HepG2 (cell line): ENCODE results near the gene SRRM2. TPM values are rescaled to one million over a fixed set of nuclear protein-coding genes. Genes with fewer than 3 reads are reported as not detected.

ENCODE experiments used
- CC2D1A ChIP-seq: sonication (generic); formaldehyde crosslinking; IDR thresholded peaks from 2 replicates; pipeline ENCODE4 v1.8.1; 2023; ENCODE audit warnings: mild to moderate bottlenecking, missing genetic modification reagents
- ELF1 ChIP-seq: sonication (generic); formaldehyde crosslinking; IDR thresholded peaks from 2 replicates; pipeline ENCODE4 v1.4.0; 2020; ENCODE audit warnings: missing genetic modification reagents
- JUNB ChIP-seq: sonication (generic); formaldehyde crosslinking; IDR thresholded peaks from 2 replicates; pipeline ENCODE4 v1.8.0; 2022; ENCODE audit warnings: missing genetic modification reagents, mild to moderate bottlenecking, borderline replicate concordance
- NAIF1 ChIP-seq: sonication (generic); formaldehyde crosslinking; IDR thresholded peaks from 2 replicates; pipeline ENCODE4 v1.5.0; 2020; ENCODE audit warnings: mild to moderate bottlenecking, missing genetic modification reagents, borderline replicate concordance
- NFKB2 ChIP-seq: sonication (generic); formaldehyde crosslinking; IDR thresholded peaks from 2 replicates; pipeline ENCODE4 v1.4.0; 2020; ENCODE audit warnings: missing genetic modification reagents, borderline replicate concordance
- NFYC ChIP-seq: IDR thresholded peaks from 2 replicates; pipeline ENCODE4 v1.6.1; 2016; ENCODE audit warnings: missing genetic modification reagents, missing compliant biosample characterization
- PRMT3 ChIP-seq: sonication (generic); formaldehyde crosslinking; IDR thresholded peaks from 2 replicates; pipeline ENCODE4 v1.8.1; 2022; ENCODE audit warnings: low read depth, mild to moderate bottlenecking, moderate library complexity, missing genetic modification reagents, borderline replicate concordance
- PTBP1 ChIP-seq: fragments of 200-400 bp; formaldehyde crosslinking; IDR thresholded peaks from 2 replicates; pipeline ENCODE4 v1.6.1; 2018; ENCODE audit warnings: low read length, low read depth; ENCODE audit not compliant: poor library complexity, severe bottlenecking
- RORA ChIP-seq: sonication (generic); formaldehyde crosslinking; IDR thresholded peaks from 2 replicates; pipeline ENCODE4 v1.5.0; 2020; ENCODE audit warnings: mild to moderate bottlenecking, missing genetic modification reagents, moderate library complexity
- RXRA ChIP-seq: sonication (generic); formaldehyde crosslinking; IDR thresholded peaks from 2 replicates; pipeline ENCODE4 v1.5.1; 2020; ENCODE audit warnings: missing genetic modification reagents
- SMAD9 ChIP-seq: sonication (generic); formaldehyde crosslinking; IDR thresholded peaks from 2 replicates; pipeline ENCODE4 v1.5.1; 2020; ENCODE audit warnings: mild to moderate bottlenecking, missing genetic modification reagents
- SMARCE1 ChIP-seq: fragments of 450-650 bp; IDR thresholded peaks from 2 replicates; pipeline ENCODE4 v1.6.1; 2017; ENCODE audit warnings: borderline replicate concordance
- TCF12 ChIP-seq, 2 experiments: fragments of 450-650 bp in 1 of 2; sonication (generic) in 1 of 2; formaldehyde crosslinking in 1 of 2; IDR thresholded peaks; 2 replicates each; pipeline versions ENCODE4 v1.6.1 to v1.8.0; 2017 to 2022; ENCODE audit warnings: antibody characterized with exemption in 1 of 2, mild to moderate bottlenecking in 1 of 2, missing genetic modification reagents in 1 of 2, moderate library complexity in 1 of 2
- ZFP62 ChIP-seq: sonication (generic); formaldehyde crosslinking; IDR thresholded peaks from 2 replicates; pipeline ENCODE4 v1.4.0; 2020; ENCODE audit warnings: missing genetic modification reagents
- ZNF282 ChIP-seq: fragments of 450-650 bp; IDR thresholded peaks from 2 replicates; pipeline ENCODE4 v1.6.1; 2018; ENCODE audit not compliant: partially characterized antibody
- ZNF446 ChIP-seq: sonication (generic); formaldehyde crosslinking; IDR thresholded peaks from 2 replicates; pipeline ENCODE4 v1.5.0; 2020; ENCODE audit warnings: mild to moderate bottlenecking, missing genetic modification reagents
- polyA plus RNA-seq, 8 experiments: library from polyadenylated mRNA; depleted of rRNA in 3 of 8; stranded (reverse) in 7 of 8; unstranded in 1 of 8; fragments of >200 nt; fragmentation: Illumina TruSeq in 4 of 8; extraction: Trizol in 4 of 8; gene quantifications; 2 replicates each; pipeline versions ENCODE4 v1.2.1 to v1.2.3, GENCODE V29; 2011 to 2016; ENCODE audit warnings: low read depth in 4 of 8, missing spikeins in 1 of 8, mixed read lengths in 1 of 8; ENCODE audit not compliant: insufficient read depth in 1 of 8
- total RNA-seq, 5 experiments: library from RNA; depleted of rRNA; stranded (reverse); fragments of >200 nt; fragmentation: Illumina TruSeq; extraction: Trizol; gene quantifications; 2 replicates each; pipeline ENCODE4 v1.2.3, GENCODE V29; 2016; ENCODE audit warnings: low read depth in 1 of 5
- TF ChIP-seq, protein P1 (sequence below): IDR thresholded peaks from 2 replicates; pipeline ENCODE4 v1.6.1; 2016; ENCODE audit warnings: low read depth, borderline replicate concordance
- TF ChIP-seq, protein P2 (sequence below): sonication (generic); formaldehyde crosslinking; conservative IDR thresholded peaks from 2 replicates; pipeline ENCODE4 v1.8.0; 2022; ENCODE audit warnings: mild to moderate bottlenecking, moderate library complexity, missing genetic modification reagents
- TF ChIP-seq, protein P3 (sequence below): sonication (generic); formaldehyde crosslinking; IDR thresholded peaks from 2 replicates; pipeline ENCODE4 v1.4.0; 2020; ENCODE audit warnings: missing genetic modification reagents
- TF ChIP-seq, protein P4 (sequence below): sonication (generic); formaldehyde crosslinking; IDR thresholded peaks from 2 replicates; pipeline ENCODE4 v1.5.0; 2020; ENCODE audit warnings: mild to moderate bottlenecking, missing genetic modification reagents
- TF ChIP-seq, protein P5 (sequence below): sonication (generic); formaldehyde crosslinking; IDR thresholded peaks from 2 replicates; pipeline ENCODE4 v1.4.0; 2020; ENCODE audit warnings: missing genetic modification reagents

SRRM2 gene
- total and polyA plus RNA-seq, 2 of the 13 experiments (the other 11 are each of a cell fraction or from before 2014, with no cell fraction given): 50.4 to 112 TPM

DNA sequence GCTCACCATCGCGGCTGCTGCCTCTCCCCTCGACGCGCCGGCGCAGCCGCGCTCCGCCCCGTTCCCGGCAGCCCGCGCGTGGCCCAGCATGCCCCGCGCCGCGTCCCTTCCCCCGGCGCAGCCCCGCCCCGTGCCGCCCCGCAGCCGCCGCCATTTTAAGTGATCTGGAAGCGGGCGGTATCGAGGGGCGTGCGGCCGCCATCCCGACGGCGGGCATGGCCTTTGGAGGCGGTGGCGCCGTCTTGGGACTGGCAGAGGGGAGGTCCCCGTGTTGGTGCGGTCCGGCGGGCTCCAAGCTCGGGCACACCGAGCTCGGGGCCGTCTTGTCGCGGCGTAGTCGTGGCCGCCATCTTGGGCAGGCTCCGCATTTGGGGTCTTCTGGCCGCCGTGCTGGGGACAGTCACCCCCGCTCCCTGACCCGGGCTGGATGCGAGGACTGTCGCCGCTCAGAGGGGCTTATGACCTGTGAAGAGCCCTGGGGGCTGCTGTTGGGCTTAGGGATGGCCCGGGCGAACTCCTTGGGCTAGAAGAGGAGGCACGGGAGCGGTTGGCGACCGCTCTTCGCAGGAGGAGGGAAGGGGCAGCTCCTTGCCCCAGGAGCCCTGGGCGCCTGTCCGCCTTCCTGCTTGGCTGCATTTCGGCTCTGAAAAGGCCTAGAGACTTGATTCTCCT is 24.9 kb downstream of the SRRM2 start, which contains the start of gene ELOB (continued):
- TF ChIP-seq, protein P1, sequence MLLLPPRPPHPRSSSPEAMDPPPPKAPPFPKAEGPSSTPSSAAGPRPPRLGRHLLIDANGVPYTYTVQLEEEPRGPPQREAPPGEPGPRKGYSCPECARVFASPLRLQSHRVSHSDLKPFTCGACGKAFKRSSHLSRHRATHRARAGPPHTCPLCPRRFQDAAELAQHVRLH (CRISPR knock-in tag): peak; percentile 33; the same call in 1 of the 2 replicates
- TF ChIP-seq ZFP62 (CRISPR knock-in tag): no peak
- TF ChIP-seq, protein P2, sequence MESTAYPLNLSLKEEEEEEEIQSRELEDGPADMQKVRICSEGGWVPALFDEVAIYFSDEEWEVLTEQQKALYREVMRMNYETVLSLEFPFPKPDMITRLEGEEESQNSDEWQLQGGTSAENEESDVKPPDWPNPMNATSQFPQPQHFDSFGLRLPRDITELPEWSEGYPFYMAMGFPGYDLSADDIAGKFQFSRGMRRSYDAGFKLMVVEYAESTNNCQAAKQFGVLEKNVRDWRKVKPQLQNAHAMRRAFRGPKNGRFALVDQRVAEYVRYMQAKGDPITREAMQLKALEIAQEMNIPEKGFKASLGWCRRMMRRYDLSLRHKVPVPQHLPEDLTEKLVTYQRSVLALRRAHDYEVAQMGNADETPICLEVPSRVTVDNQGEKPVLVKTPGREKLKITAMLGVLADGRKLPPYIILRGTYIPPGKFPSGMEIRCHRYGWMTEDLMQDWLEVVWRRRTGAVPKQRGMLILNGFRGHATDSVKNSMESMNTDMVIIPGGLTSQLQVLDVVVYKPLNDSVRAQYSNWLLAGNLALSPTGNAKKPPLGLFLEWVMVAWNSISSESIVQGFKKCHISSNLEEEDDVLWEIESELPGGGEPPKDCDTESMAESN (CRISPR knock-in tag): 0 out of 2 replicates have a peak, but pooled peaks have one; percentile 43
- TF ChIP-seq NFYC: no peak
- TF ChIP-seq NAIF1 (CRISPR knock-in tag): no peak
- TF ChIP-seq TCF12 (IDR thresholded peaks at IDR 0.05): no peak
- TF ChIP-seq TCF12 (CRISPR knock-in tag; IDR thresholded peaks at IDR 0.05): no peak
- TF ChIP-seq CC2D1A (CRISPR knock-in tag): no peak
- TF ChIP-seq RORA (CRISPR knock-in tag): no peak
- TF ChIP-seq JUNB (CRISPR knock-in tag): no peak
- TF ChIP-seq ZNF446 (CRISPR knock-in tag): peak; percentile 64; the same call in 1 of the 2 replicates
- TF ChIP-seq, protein P3, sequence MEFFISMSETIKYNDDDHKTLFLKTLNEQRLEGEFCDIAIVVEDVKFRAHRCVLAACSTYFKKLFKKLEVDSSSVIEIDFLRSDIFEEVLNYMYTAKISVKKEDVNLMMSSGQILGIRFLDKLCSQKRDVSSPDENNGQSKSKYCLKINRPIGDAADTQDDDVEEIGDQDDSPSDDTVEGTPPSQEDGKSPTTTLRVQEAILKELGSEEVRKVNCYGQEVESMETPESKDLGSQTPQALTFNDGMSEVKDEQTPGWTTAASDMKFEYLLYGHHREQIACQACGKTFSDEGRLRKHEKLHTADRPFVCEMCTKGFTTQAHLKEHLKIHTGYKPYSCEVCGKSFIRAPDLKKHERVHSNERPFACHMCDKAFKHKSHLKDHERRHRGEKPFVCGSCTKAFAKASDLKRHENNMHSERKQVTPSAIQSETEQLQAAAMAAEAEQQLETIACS (CRISPR knock-in tag): no peak
- TF ChIP-seq, protein P4, sequence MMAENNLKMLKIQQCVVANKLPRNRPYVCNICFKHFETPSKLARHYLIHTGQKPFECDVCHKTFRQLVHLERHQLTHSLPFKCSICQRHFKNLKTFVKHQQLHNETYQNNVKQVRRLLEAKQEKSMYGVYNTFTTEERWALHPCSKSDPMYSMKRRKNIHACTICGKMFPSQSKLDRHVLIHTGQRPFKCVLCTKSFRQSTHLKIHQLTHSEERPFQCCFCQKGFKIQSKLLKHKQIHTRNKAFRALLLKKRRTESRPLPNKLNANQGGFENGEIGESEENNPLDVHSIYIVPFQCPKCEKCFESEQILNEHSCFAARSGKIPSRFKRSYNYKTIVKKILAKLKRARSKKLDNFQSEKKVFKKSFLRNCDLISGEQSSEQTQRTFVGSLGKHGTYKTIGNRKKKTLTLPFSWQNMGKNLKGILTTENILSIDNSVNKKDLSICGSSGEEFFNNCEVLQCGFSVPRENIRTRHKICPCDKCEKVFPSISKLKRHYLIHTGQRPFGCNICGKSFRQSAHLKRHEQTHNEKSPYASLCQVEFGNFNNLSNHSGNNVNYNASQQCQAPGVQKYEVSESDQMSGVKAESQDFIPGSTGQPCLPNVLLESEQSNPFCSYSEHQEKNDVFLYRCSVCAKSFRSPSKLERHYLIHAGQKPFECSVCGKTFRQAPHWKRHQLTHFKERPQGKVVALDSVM: 0 out of 2 replicates have a peak, but pooled peaks have one; percentile 19
- no peak; the same call in 1 of the 2 replicates for TF ChIP-seq ELF1
- peak; percentile 64; the same call in 1 of the 2 replicates for TF ChIP-seq NFKB2 (CRISPR knock-in tag)
- TF ChIP-seq PTBP1: no peak
- TF ChIP-seq SMAD9 (CRISPR knock-in tag): no peak
- no peak for TF ChIP-seq SMARCE1
- 0 out of 2 replicates have a peak, but pooled peaks have one; percentile 12 for TF ChIP-seq RXRA
- no peak for TF ChIP-seq PRMT3 (CRISPR knock-in tag)
- TF ChIP-seq ZNF282: no peak
- TF ChIP-seq, protein P5, sequence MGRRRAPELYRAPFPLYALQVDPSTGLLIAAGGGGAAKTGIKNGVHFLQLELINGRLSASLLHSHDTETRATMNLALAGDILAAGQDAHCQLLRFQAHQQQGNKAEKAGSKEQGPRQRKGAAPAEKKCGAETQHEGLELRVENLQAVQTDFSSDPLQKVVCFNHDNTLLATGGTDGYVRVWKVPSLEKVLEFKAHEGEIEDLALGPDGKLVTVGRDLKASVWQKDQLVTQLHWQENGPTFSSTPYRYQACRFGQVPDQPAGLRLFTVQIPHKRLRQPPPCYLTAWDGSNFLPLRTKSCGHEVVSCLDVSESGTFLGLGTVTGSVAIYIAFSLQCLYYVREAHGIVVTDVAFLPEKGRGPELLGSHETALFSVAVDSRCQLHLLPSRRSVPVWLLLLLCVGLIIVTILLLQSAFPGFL (CRISPR knock-in tag): no peak
